ENCODE data around the gene TM2D3. TPM values are rescaled to one million over a fixed set of nuclear protein-coding genes. Genes with fewer than 3 reads are reported as not detected.

TM2D3 gene
- total RNA-seq, 1 experiment from 2014 or later: 48.8 TPM

DNA sequence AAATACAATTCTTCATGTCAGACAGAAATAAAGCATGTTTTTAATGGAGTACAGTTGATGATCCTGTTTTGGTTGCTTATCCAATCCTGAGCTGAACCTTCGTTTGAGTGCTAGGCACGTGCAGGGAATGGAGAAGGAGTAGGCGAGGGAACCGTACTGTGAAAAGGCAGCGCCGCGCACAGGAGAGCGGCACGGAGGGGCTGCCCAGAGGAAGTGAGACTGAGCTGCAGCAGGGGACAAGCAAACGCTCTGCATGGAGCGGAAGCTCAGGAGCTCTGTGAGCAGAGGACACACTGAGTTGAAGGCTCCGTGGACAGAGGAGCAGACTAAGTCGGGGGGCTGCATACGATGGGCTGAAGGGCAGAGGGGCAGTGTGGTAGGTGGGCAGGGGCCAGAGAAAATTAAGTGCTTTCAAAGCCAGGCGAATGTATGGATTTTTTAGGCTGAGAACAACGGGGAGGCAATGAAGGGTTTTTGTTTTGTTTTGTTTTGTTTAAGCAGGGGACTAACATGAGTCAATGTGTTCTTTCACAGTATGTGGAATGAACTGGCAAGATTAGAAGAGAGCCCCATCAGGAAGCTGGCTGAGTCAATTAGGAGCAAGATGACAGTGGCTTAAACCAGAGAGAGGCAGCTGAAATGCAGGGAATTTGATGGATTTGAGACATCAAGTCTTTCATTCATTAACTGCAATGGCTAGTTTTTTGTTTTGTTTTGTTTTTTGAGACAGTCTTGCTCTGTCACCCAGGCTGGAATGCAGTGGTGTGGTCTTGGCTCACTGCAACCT, 23.8 kb upstream of the TM2D3 start:
- H3K9me3 Mint-ChIP-seq (ENCODE audit: low read depth, unreplicated experiment): no peaks in the 10 kb centered on the region
- TF ChIP-seq, protein P1, sequence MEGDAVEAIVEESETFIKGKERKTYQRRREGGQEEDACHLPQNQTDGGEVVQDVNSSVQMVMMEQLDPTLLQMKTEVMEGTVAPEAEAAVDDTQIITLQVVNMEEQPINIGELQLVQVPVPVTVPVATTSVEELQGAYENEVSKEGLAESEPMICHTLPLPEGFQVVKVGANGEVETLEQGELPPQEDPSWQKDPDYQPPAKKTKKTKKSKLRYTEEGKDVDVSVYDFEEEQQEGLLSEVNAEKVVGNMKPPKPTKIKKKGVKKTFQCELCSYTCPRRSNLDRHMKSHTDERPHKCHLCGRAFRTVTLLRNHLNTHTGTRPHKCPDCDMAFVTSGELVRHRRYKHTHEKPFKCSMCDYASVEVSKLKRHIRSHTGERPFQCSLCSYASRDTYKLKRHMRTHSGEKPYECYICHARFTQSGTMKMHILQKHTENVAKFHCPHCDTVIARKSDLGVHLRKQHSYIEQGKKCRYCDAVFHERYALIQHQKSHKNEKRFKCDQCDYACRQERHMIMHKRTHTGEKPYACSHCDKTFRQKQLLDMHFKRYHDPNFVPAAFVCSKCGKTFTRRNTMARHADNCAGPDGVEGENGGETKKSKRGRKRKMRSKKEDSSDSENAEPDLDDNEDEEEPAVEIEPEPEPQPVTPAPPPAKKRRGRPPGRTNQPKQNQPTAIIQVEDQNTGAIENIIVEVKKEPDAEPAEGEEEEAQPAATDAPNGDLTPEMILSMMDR (IDR thresholded peaks at IDR 0.05; ENCODE audit: unreplicated experiment): no peak
- H3K27ac Mint-ChIP-seq (ENCODE audit: unreplicated experiment): no peak overlapping the region
- H3K4me1 Mint-ChIP-seq (ENCODE audit: low read depth, unreplicated experiment): no peaks in the 10 kb centered on the region
- no TSS peak for BruUV-seq (replicated peaks)
- intact Hi-C loops (cut with micrococcal nuclease; ENCODE audit: unreplicated experiment): no loop called here
- no peak overlapping the region for H3K4me3 Mint-ChIP-seq (ENCODE audit: low read depth, unreplicated experiment)
- H3K36me3 Mint-ChIP-seq (ENCODE audit: insufficient read depth, unreplicated experiment): peaks cover 4% of the 10 kb centered on the region
- CTCF ChIA-PET: no interaction called here
- H3K27me3 Mint-ChIP-seq (ENCODE audit: unreplicated experiment): no peaks in the 10 kb centered on the region
- DNase-seq: no peak

DNA sequence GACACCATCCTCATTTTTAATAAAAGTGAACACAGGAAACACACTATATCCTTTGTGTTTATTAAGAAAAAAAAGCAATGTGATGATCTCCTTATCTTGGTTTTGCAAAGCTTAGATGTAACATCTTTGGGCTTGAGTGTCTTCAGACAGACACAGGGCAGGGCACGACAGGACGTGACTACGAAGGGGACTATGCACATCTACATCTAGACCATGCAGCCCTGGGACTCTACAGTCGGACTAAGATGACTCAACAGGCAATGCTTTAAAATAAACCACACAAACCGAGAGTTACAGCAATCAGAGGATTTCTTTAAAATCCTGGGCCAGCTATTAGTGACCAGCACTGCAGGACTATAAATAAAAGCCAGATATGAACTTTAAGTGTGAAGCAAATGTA, 22.8 kb upstream of the TM2D3 start:
- H3K27ac Mint-ChIP-seq (ENCODE audit: unreplicated experiment): no peak overlapping the region
- TF ChIP-seq, protein P1 (IDR thresholded peaks at IDR 0.05; ENCODE audit: unreplicated experiment): no peak
- no peaks in the 10 kb centered on the region for H3K4me1 Mint-ChIP-seq (ENCODE audit: low read depth, unreplicated experiment)
- no peaks in the 10 kb centered on the region for H3K27me3 Mint-ChIP-seq (ENCODE audit: unreplicated experiment)
- no peaks in the 10 kb centered on the region for H3K9me3 Mint-ChIP-seq (ENCODE audit: low read depth, unreplicated experiment)
- no peak for DNase-seq
- intact Hi-C loops (cut with micrococcal nuclease; ENCODE audit: unreplicated experiment): no loop called here
- no TSS peak for BruUV-seq (replicated peaks)
- CTCF ChIA-PET: no interaction called here
- peaks cover 4% of the 10 kb centered on the region for H3K36me3 Mint-ChIP-seq (ENCODE audit: insufficient read depth, unreplicated experiment)
- no peak overlapping the region for H3K4me3 Mint-ChIP-seq (ENCODE audit: low read depth, unreplicated experiment)

DNA sequence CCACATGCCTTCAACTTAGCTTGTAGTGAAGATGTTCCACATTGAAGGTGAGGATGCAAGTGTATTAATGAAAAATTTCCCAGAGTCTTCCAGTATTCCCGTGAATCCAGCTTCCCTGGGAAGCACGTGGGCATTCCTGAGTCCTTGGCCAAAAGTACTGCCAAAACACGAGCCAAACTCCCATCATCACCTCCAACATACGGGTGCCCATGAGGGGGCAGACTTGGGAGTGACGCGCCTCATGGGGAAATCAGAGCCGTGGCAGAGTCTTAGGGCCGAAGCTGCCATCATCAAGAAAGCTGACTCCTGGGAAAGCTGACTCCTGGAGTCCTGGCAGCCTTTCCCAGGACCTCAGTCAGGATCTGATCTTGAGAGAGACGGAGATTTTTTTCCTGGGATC, 20.1 kb upstream of the TM2D3 start:
- DNase-seq: no peak
- Mint-ChIP-seq H3K4me1 (ENCODE audit: low read depth, unreplicated experiment) (no peaks in the 10 kb centered on the region), H3K27ac (ENCODE audit: unreplicated experiment) (no peak overlapping the region), H3K4me3 (ENCODE audit: low read depth, unreplicated experiment) (no peak overlapping the region), H3K36me3 (ENCODE audit: insufficient read depth, unreplicated experiment) (peaks cover 4% of the 10 kb centered on the region), H3K9me3 (ENCODE audit: low read depth, unreplicated experiment) (no peaks in the 10 kb centered on the region), H3K27me3 (ENCODE audit: unreplicated experiment) (no peaks in the 10 kb centered on the region)
- CTCF ChIA-PET: no interaction called here
- BruUV-seq (replicated peaks): no TSS peak
- intact Hi-C loops (cut with micrococcal nuclease; ENCODE audit: unreplicated experiment): no loop called here
- TF ChIP-seq, protein P1 (IDR thresholded peaks at IDR 0.05; ENCODE audit: unreplicated experiment): no peak

DNA sequence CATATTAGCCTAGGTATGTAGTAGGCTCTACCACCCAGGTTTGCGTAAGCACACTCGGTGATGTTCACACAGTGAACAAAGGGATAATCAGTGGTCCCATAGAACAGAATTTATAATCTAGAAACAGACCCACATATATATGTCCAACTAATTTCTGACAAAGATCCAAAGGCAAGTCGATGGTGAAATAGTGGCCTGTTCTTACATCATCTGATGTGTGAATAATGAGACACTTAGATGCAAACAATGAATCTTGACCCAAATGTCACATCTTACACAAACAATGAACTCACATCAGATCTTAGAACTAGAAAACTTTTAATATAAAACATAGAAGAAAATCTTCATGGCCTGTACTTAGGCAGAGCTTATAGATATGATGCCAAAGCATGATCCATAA, 17.6 kb upstream of the TM2D3 start:
- DNase-seq: no peak

More for the DNA sequence above, 17.6 kb upstream of the TM2D3 start:
- Mint-ChIP-seq H3K4me1 (ENCODE audit: low read depth, unreplicated experiment) (no peaks in the 10 kb centered on the region), H3K27ac (ENCODE audit: unreplicated experiment) (no peak overlapping the region), H3K4me3 (ENCODE audit: low read depth, unreplicated experiment) (no peak overlapping the region), H3K36me3 (ENCODE audit: insufficient read depth, unreplicated experiment) (peaks cover 4% of the 10 kb centered on the region), H3K27me3 (ENCODE audit: unreplicated experiment) (no peaks in the 10 kb centered on the region), H3K9me3 (ENCODE audit: low read depth, unreplicated experiment) (no peaks in the 10 kb centered on the region)
- TF ChIP-seq, protein P1 (IDR thresholded peaks at IDR 0.05; ENCODE audit: unreplicated experiment): no peak
- CTCF ChIA-PET: no interaction called here
- intact Hi-C loops (cut with micrococcal nuclease; ENCODE audit: unreplicated experiment): no loop called here
- no TSS peak for BruUV-seq (replicated peaks)

All from Calu3 (cell line).